Cardiac fibroblast (primary cell): ENCODE results near the gene SUSD1.
A peak's percentile ranks its signal among the peaks of the same experiment; 100 is the strongest.

ENCODE experiments used
- DNase-seq, 2 donors: peaks; one replicate each; pipeline versions ENCODE4 v3.0.0 to v3.0.0-alpha.2; 2010; ENCODE audit warnings: low read depth in 2 of 2
- H3K4me3 ChIP-seq, 2 donors: replicated peaks in 1 of 2; 1 replicate in 1 of 2; 2 replicates in 1 of 2; pipeline ENCODE4 v1.5.1; 2011; ENCODE audit warnings: low read depth in 2 of 2, low read length in 2 of 2, mild to moderate bottlenecking in 2 of 2, moderate library complexity in 1 of 2
- TF ChIP-seq, protein P1 (sequence below): IDR thresholded peaks from one replicate; pipeline ENCODE4 v1.5.1; 2011; ENCODE audit warnings: low read depth, mild to moderate bottlenecking, low read length, inconsistent platforms

Gene SUSD1

DNA sequence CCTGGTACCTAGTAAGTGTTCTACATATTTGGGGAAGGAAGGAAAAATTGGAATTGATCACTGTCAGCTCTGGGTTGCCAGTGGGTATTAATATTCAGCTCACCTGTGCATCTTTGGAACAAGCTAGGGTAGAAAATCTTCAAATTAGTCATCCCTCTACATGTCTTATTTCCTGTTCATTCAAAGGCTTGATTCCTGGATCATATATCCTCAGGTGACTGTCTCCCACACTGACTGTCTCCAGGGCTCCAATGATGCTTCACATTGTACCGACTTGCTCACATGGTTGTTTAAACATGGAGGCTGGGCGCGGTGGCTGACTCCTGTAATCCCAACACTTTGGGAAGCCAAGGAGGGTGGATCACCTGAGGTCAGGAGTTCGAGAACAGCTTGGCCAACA is 11.6 kb upstream of the SUSD1 start:
- TF ChIP-seq, protein P1, sequence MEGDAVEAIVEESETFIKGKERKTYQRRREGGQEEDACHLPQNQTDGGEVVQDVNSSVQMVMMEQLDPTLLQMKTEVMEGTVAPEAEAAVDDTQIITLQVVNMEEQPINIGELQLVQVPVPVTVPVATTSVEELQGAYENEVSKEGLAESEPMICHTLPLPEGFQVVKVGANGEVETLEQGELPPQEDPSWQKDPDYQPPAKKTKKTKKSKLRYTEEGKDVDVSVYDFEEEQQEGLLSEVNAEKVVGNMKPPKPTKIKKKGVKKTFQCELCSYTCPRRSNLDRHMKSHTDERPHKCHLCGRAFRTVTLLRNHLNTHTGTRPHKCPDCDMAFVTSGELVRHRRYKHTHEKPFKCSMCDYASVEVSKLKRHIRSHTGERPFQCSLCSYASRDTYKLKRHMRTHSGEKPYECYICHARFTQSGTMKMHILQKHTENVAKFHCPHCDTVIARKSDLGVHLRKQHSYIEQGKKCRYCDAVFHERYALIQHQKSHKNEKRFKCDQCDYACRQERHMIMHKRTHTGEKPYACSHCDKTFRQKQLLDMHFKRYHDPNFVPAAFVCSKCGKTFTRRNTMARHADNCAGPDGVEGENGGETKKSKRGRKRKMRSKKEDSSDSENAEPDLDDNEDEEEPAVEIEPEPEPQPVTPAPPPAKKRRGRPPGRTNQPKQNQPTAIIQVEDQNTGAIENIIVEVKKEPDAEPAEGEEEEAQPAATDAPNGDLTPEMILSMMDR: no peak
- no peak for DNase-seq
- no peak overlapping the region for H3K4me3 ChIP-seq

DNA sequence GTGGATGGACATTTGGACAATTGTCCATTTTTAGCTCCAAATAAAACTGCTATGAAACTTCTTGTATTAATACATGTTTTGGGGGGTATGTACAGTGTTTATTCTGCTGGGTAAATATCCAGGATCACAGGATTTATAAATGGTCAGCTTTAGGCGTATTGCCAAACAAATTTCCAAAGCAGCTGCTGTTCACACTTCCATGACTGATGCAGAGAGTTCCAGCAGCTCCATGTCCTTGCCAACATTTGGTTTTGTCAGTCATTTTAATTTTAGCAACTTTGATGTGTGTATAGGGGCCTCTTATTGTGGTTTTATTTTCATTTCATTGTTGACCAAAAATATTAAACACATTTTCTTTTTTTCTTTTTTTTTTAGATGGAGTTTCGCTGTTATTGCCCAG is 9.8 kb upstream of the SUSD1 start:
- TF ChIP-seq, protein P1: no peak
- no peak overlapping the region for H3K4me3 ChIP-seq
- DNase-seq: no peak

DNA sequence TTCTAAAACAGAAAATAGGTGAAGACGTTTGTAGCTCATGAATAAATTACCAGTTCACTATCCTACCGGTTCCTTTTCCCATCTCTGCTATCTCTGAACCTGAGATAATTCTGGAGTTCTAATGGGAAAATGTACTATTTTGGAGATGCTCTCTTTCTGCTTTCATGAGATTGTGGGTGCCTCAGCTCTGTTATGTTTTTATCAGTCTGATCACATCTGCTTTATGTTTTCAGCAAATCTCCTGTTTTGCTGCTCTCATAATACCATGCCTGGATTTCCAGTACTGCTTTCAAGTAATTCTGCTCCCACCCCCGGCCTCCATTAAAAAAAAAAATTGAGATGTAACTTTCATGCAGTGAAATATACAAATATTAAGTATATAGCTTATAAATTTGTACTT is 9.1 kb upstream of the SUSD1 start:
- no peak overlapping the region for H3K4me3 ChIP-seq
- TF ChIP-seq, protein P1: no peak
- DNase-seq: no peak

DNA sequence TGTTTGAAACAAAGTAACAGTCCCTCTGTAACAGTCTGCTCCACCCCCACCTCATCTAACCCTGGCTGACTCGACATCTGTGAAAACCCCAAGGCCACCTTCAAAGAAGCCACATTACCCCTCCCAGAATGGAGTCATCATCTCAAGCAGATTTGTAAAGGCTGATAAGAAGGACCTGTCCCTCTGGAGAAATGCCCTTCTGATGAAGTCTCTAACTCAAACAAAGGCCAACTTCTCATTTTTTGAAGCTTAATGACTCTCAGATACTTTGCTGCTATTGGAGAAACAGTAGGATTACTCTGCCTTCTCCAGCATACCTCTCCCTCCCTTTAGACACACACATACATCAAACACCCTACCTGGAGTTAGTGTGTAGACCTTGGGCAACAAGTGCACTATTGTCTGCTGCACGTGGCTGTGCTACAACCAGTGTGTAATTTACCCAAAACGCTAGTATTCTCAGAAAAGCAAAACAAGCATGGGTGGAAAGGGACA is 5.3 kb upstream of the SUSD1 start:
- H3K4me3 ChIP-seq: no peak overlapping the region
- TF ChIP-seq, protein P1: no peak
- DNase-seq: no peak

DNA sequence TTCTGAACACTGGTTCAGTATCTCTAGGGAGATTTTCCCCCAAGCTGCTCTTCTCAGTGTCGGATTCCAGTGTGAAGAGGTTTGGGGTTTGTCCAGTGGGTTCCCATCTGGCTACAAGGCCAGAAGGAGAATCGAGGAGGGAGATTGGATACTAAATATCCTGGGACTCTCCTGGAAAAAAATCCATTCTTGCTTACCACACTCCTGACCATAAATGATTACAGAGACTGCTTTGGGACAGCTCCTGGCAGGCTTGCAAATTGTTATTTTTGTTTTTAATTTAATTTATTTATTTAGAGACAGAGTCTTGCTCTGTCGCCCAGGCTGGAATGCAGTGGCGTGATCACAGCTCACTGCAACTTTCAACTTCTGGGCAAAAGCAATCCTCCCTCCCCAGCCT is 4.7 kb upstream of the SUSD1 start:
- no peak for DNase-seq
- TF ChIP-seq, protein P1: no peak
- H3K4me3 ChIP-seq: no peak overlapping the region

DNA sequence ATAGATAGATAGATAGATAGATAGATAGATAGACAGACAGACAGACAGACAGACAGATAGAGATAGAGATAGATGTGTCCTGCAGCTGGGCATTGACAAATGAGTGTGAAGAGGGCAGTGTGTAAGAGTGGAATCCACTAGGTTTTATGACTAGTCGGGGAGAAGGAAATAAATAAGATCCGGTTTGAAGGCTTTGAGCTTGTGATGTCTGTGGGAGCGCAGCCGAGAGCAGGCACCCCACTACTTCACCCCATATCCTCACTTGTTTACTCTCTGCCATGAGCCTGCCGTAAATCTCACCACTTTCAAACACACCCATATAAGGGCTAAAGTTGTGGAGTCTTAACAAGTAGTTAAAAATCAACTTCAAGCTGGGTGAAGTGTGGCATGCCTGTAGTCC is 1.4 kb upstream of the SUSD1 start:
- TF ChIP-seq, protein P1: no peak
- DNase-seq: no peak
- H3K4me3 ChIP-seq: no peak overlapping the region

DNA sequence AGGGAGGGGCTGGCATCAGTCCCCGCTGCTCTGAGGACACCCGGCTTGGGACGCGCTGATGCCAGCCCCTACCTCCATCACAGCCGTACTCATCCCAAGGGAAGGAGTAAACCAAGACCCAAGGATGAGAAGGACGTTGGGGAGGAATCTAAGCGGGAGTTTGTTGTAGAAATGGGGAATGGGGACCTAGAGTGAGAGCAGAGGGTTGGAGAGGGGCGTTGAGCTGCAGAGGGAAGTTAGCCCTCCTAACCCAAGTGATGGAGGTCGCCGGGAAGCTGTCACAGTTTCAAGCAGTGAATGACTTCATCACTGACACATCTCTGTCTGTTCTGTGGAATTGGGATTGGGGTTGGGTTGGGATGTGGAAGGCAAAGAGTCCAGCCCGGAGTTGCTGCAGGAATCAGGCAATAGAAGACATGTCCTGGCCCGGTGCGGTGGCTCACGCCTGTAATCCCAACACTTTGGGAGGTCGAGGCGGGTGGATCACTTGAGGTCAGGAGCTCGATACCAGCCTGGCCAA is 759 bp upstream of the SUSD1 start:
- H3K4me3 ChIP-seq: peak overlapping the region in 1 of 2 donors; percentile 52
- no peak for DNase-seq

More for the DNA sequence above, 759 bp upstream of the SUSD1 start:
- TF ChIP-seq, protein P1: no peak
